SU-DHL-6 (cell line): Measurements from ENCODE around the gene CCDC138.

Experiments
- EZH2phosphoT487 ChIP-seq: fragments of 200-600 bp; sonication (generic), shearing (Covaris generic); conservative IDR thresholded peaks from 2 replicates; pipeline ENCODE4 v1.6.1; 2018; ENCODE audit warnings: mild to moderate bottlenecking, antibody characterized with exemption, low read length, moderate library complexity, mixed read lengths
- TF ChIP-seq, protein P1 (sequence below): fragments of 200-600 bp; sonication (generic); IDR thresholded peaks from one replicate; pipeline ENCODE4 v1.5.1; 2017; ENCODE audit warnings: antibody characterized with exemption, mild to moderate bottlenecking, low read length, moderate library complexity; ENCODE audit not compliant: insufficient read depth, poor library complexity, severe bottlenecking

- TF ChIP-seq, protein P1, sequence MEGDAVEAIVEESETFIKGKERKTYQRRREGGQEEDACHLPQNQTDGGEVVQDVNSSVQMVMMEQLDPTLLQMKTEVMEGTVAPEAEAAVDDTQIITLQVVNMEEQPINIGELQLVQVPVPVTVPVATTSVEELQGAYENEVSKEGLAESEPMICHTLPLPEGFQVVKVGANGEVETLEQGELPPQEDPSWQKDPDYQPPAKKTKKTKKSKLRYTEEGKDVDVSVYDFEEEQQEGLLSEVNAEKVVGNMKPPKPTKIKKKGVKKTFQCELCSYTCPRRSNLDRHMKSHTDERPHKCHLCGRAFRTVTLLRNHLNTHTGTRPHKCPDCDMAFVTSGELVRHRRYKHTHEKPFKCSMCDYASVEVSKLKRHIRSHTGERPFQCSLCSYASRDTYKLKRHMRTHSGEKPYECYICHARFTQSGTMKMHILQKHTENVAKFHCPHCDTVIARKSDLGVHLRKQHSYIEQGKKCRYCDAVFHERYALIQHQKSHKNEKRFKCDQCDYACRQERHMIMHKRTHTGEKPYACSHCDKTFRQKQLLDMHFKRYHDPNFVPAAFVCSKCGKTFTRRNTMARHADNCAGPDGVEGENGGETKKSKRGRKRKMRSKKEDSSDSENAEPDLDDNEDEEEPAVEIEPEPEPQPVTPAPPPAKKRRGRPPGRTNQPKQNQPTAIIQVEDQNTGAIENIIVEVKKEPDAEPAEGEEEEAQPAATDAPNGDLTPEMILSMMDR: no peak
- no peak for TF ChIP-seq EZH2phosphoT487
Observed at GRCh38 chr2:108854484-108854883, 67.9 kb downstream of the CCDC138 start.
